K562 (cell line): Measurements from ENCODE around the gene NMNAT2.

Experiments
- BRD9 ChIP-seq: fragments of 450-650 bp; IDR thresholded peaks from 2 replicates; pipeline ENCODE4 v1.6.1; 2018; ENCODE audit warnings: low read depth; ENCODE audit not compliant: partially characterized antibody
- CBX8 ChIP-seq: fragments of 200-600 bp; sonication (generic); IDR thresholded peaks from 2 replicates; pipeline ENCODE4 v1.6.1; 2012; ENCODE audit warnings: borderline replicate concordance, mixed run types, low read depth, mild to moderate bottlenecking, moderate library complexity, mixed read lengths, low read length, control low read depth, inconsistent platforms; ENCODE audit not compliant: poor library complexity, severe bottlenecking; ENCODE audit errors: extremely low read depth
- CTCF ChIP-seq, 3 experiments: IDR thresholded peaks in 2 of 3; conservative IDR thresholded peaks in 1 of 3; 2 replicates each; pipeline ENCODE4 v1.5.1; 2011 to 2012; ENCODE audit warnings: low read length in 3 of 3, mild to moderate bottlenecking in 3 of 3, control low read depth in 2 of 3, improper control_type of control experiment in 1 of 3, inconsistent platforms in 1 of 3, low read depth in 1 of 3, mixed read lengths in 1 of 3, moderate library complexity in 1 of 3; ENCODE audit not compliant: insufficient read depth in 2 of 3
- CXXC5 ChIP-seq: fragments of 250-450 bp; sonication (Bioruptor Pico); IDR thresholded peaks from 2 replicates; pipeline ENCODE4 v1.8.0; 2022; ENCODE audit warnings: inconsistent platforms, mild to moderate bottlenecking, moderate library complexity
- ELK1 ChIP-seq: sonication (generic); formaldehyde crosslinking; IDR thresholded peaks from 2 replicates; pipeline ENCODE4 v1.8.1; 2022; ENCODE audit warnings: missing genetic modification reagents
- NCOA2 ChIP-seq, 2 experiments: fragments of 450-650 bp; IDR thresholded peaks; 2 replicates each; pipeline ENCODE4 v1.6.1; 2018; ENCODE audit warnings: mild to moderate bottlenecking in 2 of 2, moderate library complexity in 1 of 2; ENCODE audit not compliant: partially characterized antibody in 2 of 2
- NFYB ChIP-seq: IDR thresholded peaks from 2 replicates; pipeline ENCODE4 v1.6.1; 2011; ENCODE audit warnings: mild to moderate bottlenecking, moderate library complexity; ENCODE audit not compliant: insufficient read length; ENCODE audit errors: extremely low read depth
- POLR2AphosphoS5 ChIP-seq: IDR thresholded peaks from 2 replicates; pipeline ENCODE4 v1.6.1; 2011; ENCODE audit warnings: mild to moderate bottlenecking, low read depth, low read length, moderate library complexity; ENCODE audit not compliant: control insufficient read depth, insufficient read depth
- POLR3A ChIP-seq: IDR thresholded peaks from 2 replicates; pipeline ENCODE4 v1.6.1; 2011; ENCODE audit warnings: borderline replicate concordance, mild to moderate bottlenecking, moderate library complexity; ENCODE audit not compliant: insufficient read length, insufficient read depth; ENCODE audit errors: extremely low read depth
- PTRF ChIP-seq: fragments of 450-650 bp; IDR thresholded peaks from 2 replicates; pipeline ENCODE4 v1.6.1; 2016; ENCODE audit warnings: mild to moderate bottlenecking, missing genetic modification characterization, missing compliant biosample characterization
- TAF7 ChIP-seq: fragments of 450-650 bp; IDR thresholded peaks from 2 replicates; pipeline ENCODE4 v1.6.1; 2016; ENCODE audit warnings: missing genetic modification characterization, missing compliant biosample characterization
- ZNF212 ChIP-seq: fragments of 450-650 bp; formaldehyde crosslinking; IDR thresholded peaks from 2 replicates; pipeline ENCODE4 v1.4.0; 2020; ENCODE audit warnings: mild to moderate bottlenecking
- ZNF24 ChIP-seq: fragments of 450-650 bp; IDR thresholded peaks from 2 replicates; pipeline ENCODE4 v1.6.1; 2016
- ZNF644 ChIP-seq: fragments of 200-800 bp; sonication (Bioruptor generic); IDR thresholded peaks from 2 replicates; pipeline ENCODE4 v1.6.1; 2016; ENCODE audit warnings: low read depth, missing genetic modification characterization, missing compliant biosample characterization

DNA sequence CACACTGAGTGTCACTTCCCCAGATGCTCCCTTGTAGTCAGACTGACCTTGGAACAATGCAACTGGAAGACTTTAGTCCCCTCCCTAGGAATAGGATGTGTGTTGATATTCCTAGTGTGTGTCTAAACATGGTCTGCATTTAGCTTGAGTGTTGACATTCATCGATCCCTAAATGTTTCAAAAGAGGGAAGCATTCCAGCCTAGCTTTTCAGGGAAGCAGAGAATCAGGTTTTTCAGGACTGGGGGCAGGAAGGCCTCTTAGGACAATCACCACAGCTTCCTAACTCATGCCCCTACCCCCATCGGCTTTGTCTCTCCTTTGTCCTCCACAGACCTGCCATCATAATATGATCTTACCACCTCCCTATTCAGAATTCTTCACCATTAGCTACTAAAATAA, 43.4 kb downstream of the NMNAT2 start:
- no peak for TF ChIP-seq POLR3A
- TF ChIP-seq POLR2AphosphoS5 = no peak
- no peak for TF ChIP-seq NFYB
- TF ChIP-seq CTCF (IDR thresholded peaks at IDR 0.05 in 2 of 3, conservative IDR thresholded peaks at IDR 0.05 in 1 of 3; ENCODE audit: insufficient read depth in 2 of 3, low read depth in 1 of 3, low read length in 3 of 3) = no peak
- TF ChIP-seq TAF7 = no peak
- TF ChIP-seq NCOA2 (IDR thresholded peaks at IDR 0.05; ENCODE audit: partially characterized antibody in 2 of 2) = no peak
- no peak for TF ChIP-seq ZNF644 (tag)
- no peak for TF ChIP-seq ZNF24
- no peak for TF ChIP-seq ZNF212 (CRISPR knock-in tag)
- TF ChIP-seq CBX8 = no peak
- TF ChIP-seq CXXC5 = no peak
- no peak for TF ChIP-seq ELK1
- TF ChIP-seq BRD9 = no peak
- TF ChIP-seq PTRF = no peak
